GM12891 (cell line): Measurements from ENCODE around the gene MED6.

ENCODE experiments used
- DNase-seq: peaks from one replicate; pipeline ENCODE4 v3.0.0; 2011; ENCODE audit warnings: low spot score; ENCODE audit not compliant: insufficient read length
- FAIRE-seq: peaks from 2 replicates; lab custom pipeline; 2011; peaks lifted over from hg19 to GRCh38; lab: Jason Lieb, UNC
- PAX5 ChIP-seq: IDR thresholded peaks from 2 replicates; pipeline ENCODE4 v1.6.1; 2011; ENCODE audit warnings: low read length, moderate library complexity, mild to moderate bottlenecking; ENCODE audit not compliant: insufficient read depth, severe bottlenecking
- POLR2A ChIP-seq: IDR thresholded peaks from 2 replicates; pipeline ENCODE4 v1.6.1; 2011; ENCODE audit warnings: low read depth, low read length, control low read depth
- POLR2AphosphoS5 ChIP-seq: IDR thresholded peaks from 2 replicates; pipeline ENCODE4 v1.6.1; 2011; ENCODE audit warnings: low read depth, low read length, control low read depth
- POU2F2 ChIP-seq: IDR thresholded peaks from 2 replicates; pipeline ENCODE4 v1.6.1; 2011; ENCODE audit warnings: low read depth, mild to moderate bottlenecking, control low read depth, low read length, moderate library complexity
- SPI1 ChIP-seq: IDR thresholded peaks from 2 replicates; pipeline ENCODE4 v1.6.1; 2011; ENCODE audit warnings: low read depth, low read length, control low read depth
- TAF1 ChIP-seq: IDR thresholded peaks from 2 replicates; pipeline ENCODE4 v1.6.1; 2011; ENCODE audit warnings: low read depth, low read length, control low read depth

MED6 gene

GRCh38 chr14:70563869-70564268 is 36.6 kb downstream of the MED6 start:
- DNase-seq (no peak), FAIRE-seq (no peak)

DNA sequence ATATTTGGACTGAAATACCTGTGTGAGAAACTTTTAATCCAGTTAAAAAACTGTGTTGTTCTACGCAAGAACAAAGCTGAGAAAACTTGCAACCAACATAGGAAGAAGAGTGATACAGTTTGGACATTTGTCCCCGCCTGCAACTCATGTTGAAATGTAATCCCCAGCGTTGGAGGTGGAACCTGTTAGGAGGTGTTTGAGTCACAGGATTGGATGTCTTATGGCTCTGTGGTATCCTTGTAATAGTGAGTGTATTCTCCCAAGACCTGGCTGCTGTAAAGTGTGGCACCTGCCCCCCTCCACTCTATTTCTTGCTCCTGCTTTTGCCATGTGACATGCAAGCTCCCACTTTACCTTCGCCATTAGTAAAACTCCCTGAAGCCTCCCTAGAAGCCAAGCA is 37.0 kb downstream of the MED6 start:
- no peak for FAIRE-seq
- TF ChIP-seq TAF1 (no peak), POLR2AphosphoS5 (no peak), SPI1 (no peak), POU2F2 (no peak), PAX5 (no peak), POLR2A (no peak)
- no peak for DNase-seq

More at GRCh38 chr14:70563869-70564268, 36.6 kb downstream of the MED6 start:
- TF ChIP-seq TAF1: no peak
- TF ChIP-seq PAX5: no peak
- TF ChIP-seq POU2F2: no peak
- no peak for TF ChIP-seq SPI1
- no peak for TF ChIP-seq POLR2AphosphoS5
- no peak for TF ChIP-seq POLR2A

DNA sequence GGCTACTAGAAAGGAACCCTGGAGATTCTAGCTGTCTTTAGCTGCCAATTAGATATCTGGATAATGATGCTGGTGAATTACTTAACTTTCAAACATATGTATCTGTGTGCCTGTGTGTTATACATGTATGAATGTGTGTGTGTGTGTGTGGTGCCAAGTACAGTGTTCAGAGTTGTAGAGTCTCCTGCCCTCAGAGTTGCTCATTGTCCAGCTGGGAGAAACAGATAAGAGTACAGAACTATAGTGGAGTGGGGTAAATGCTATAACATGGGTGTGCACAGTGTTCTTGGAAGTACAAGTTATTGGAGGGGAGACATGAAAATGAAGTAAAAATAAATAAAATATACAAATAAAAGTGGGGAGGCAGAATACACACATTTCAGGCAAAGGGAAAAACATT is 42.1 kb downstream of the MED6 start:
- no peak for DNase-seq
- TF ChIP-seq POLR2AphosphoS5: no peak
- no peak for TF ChIP-seq POLR2A
- no peak for TF ChIP-seq TAF1
- TF ChIP-seq SPI1: no peak
- TF ChIP-seq POU2F2: no peak
- TF ChIP-seq PAX5: no peak
- no peak for FAIRE-seq

DNA sequence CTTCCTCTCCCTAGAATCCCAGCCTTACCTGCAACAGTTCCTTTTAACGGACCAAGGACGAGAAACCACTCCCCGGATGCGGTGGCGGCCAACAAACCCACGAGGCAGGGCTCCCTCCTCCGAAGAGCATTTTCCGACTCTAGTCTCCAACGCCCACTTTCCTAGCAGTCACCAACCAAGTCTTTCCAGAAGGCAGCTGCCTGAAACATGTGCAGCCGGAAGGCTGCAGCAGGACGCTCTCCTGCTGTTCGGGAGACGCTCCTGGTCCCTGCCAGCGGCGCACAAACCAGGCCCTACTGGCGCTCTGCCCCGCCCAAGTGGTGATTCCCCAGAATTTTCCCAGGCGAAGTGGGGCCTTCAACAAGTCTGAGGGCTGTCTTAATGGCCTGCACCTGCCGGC is 44.6 kb downstream of the MED6 start:
- no peak for DNase-seq
- no peak for FAIRE-seq
- TF ChIP-seq TAF1: no peak
- no peak for TF ChIP-seq PAX5
- no peak for TF ChIP-seq POLR2A
- no peak for TF ChIP-seq POLR2AphosphoS5
- TF ChIP-seq SPI1: no peak
- no peak for TF ChIP-seq POU2F2

GRCh38 chr14:70538087-70538486 is 62.4 kb downstream of the MED6 start:
- FAIRE-seq (no peak), DNase-seq (no peak)
- TF ChIP-seq POLR2AphosphoS5 (no peak), POU2F2 (no peak), PAX5 (no peak), TAF1 (no peak)

DNA sequence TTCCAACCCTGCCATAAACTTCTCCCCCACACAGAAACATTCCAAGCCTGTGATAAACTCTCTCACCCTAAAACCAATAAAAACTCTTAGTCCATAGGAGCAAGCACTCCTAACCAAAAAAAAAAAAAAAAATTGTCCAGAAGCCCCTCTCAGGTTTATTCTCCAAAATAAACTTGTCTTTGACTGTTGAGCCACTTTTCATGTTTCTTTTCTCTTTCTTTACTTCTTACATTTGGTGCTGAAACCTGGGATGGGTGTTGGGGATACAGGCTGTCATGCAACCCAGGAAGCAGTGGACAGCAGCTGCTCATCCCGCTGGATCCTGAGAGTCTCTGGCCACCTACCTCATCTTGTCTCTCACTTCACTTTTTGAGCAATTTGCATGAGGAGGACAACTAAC is 63.6 kb downstream of the MED6 start:
- no peak for FAIRE-seq
- DNase-seq: no peak
- TF ChIP-seq SPI1 (peak; percentile 12; the same call in 1 of the 2 replicates), TAF1 (no peak)

GRCh38 chr14:70534904-70535303 is 65.6 kb downstream of the MED6 start, which contains the start of gene ADAM20:
ADAM20 (minus strand) TSS chr14:70535004; CDS start chr14:70524757, 10,247 bp downstream.
- no peak for TF ChIP-seq POLR2A
- TF ChIP-seq SPI1: no peak
- TF ChIP-seq PAX5: no peak
- TF ChIP-seq POLR2AphosphoS5: no peak
- no peak for TF ChIP-seq TAF1
- TF ChIP-seq POU2F2: no peak
- DNase-seq (no peak), FAIRE-seq (no peak)
